HTR-8/SVneo (cell line): ENCODE results near the gene TMC7.
"Not testable (repeated sequence)": the region's sequence is repeated elsewhere in the genome, so short reads cannot be mapped to it uniquely, and the experiment has no call there.

Experiments
- DNase-seq: peaks from one replicate; pipeline ENCODE4 v3.0.0; 2011; ENCODE audit warnings: low spot score, mixed read lengths; ENCODE audit not compliant: insufficient read length
- FAIRE-seq: peaks from 2 replicates; lab custom pipeline; 2011; peaks lifted over from hg19 to GRCh38; lab: Jason Lieb, UNC

TMC7 gene

GRCh38 chr16:18975109-18975508 is 8.6 kb upstream of the TMC7 start:
- FAIRE-seq, result no peak

GRCh38 chr16:18979936-18980335 is 3.8 kb upstream of the TMC7 start:
- FAIRE-seq (no peak), DNase-seq (no peak)

More at GRCh38 chr16:18975109-18975508, 8.6 kb upstream of the TMC7 start:
- DNase-seq, result no peak

GRCh38 chr16:18984435-18985005 is 786 bp downstream of the TMC7 start:
- DNase-seq, result no peak
- FAIRE-seq, result no peak

DNA sequence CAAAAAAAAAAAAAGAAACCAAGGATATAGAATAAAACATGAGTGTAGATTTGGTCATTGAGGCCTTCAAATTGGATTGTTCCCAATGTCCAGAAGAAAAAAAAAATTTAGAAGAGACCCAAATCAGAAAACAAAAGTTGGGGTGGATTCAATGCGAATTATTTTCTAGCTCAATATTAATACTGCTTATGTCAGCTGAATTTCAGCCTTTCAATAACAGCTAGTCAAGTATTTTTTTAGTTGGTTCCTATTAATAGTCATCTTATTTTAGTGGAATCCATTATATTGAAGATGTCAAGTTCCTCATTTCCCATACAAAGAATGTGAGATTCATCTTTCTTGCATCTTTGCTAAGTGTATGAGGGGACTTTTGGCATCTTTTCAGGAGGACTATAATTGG is 1.5 kb downstream of the TMC7 start:
- FAIRE-seq, DNase-seq: not testable (repeated sequence)

- not testable (repeated sequence) for FAIRE-seq
These were observed 8.0 kb downstream of the TMC7 start for GRCh38 chr16:18991731-18992130.

DNA sequence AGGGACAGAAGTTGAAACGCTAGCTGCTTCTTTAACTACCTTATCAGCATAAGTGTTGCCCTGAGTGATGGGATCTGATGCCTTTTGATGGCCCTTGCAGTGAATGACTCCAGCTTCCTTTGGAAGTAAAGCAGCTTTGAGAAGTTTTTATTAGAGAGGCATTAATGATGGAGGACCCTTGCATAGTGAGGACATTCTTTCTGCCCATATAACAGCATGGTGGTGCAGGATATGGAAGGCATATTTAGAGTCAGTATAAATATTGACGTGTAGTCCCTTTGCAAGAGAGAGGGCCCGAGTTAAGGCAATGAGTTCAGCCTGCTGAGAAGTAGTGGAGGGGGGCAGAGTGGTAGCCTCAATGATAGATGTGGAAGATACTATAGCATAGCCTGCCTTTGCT is 9.8 kb downstream of the TMC7 start:
- DNase-seq, FAIRE-seq: not testable (repeated sequence)

More at GRCh38 chr16:18991731-18992130, 8.0 kb downstream of the TMC7 start:
- DNase-seq, result not testable (repeated sequence)

GRCh38 chr16:18994181-18994580 is 10.4 kb downstream of the TMC7 start:
- not testable (repeated sequence) for DNase-seq, FAIRE-seq

DNA sequence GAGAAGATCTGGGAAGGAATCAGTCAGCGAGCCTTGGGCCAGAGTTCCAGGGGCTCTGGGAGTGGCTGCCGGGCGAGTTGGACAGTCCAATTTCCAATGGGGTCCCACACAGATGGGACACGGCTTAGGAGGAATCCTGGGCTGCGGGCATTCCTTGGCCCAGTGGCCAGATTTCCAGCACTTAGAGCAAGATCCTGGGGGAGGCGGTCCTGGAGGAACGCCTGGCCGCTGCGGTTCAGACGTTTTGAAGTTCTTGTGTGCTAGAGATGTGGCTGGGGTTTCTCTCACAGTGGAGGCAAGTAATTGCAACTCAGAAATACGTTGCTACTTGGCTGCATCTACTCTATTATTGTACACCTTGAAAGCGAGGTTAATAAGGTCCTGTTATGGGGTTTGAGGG is 11.7 kb downstream of the TMC7 start:
- DNase-seq, FAIRE-seq: not testable (repeated sequence)

- not testable (repeated sequence) for FAIRE-seq, DNase-seq
These were observed 12.8 kb downstream of the TMC7 start for GRCh38 chr16:18996536-18996935.

GRCh38 chr16:18997001-18997400 is 13.3 kb downstream of the TMC7 start:
- not testable (repeated sequence) for FAIRE-seq, DNase-seq

- DNase-seq (no peak), FAIRE-seq (no peak)
These were observed 15.3 kb downstream of the TMC7 start for GRCh38 chr16:18999045-18999393.

- DNase-seq, result no peak
- no peak for FAIRE-seq
These were observed 18.1 kb downstream of the TMC7 start for GRCh38 chr16:19001788-19002187.

DNA sequence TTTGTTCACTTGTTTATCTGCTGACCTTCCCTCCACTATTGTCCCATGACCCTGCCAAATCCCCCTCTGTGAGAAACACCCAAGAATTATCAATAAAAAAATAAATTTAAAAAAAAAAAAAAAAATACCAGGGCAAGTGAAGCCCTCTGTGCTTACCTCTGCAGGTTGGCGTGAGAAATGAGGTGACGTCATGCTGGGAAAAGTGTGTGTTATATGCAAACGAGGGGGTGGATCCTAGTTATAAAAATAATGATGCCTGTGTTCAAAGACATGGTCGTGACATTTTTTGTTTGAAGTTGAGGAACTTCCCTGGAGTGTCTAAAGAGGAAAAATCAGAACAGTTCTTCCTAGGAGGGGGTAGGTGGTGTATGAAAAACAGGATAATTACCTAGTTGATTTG is 20.2 kb downstream of the TMC7 start:
- no peak for DNase-seq
- no peak for FAIRE-seq

DNA sequence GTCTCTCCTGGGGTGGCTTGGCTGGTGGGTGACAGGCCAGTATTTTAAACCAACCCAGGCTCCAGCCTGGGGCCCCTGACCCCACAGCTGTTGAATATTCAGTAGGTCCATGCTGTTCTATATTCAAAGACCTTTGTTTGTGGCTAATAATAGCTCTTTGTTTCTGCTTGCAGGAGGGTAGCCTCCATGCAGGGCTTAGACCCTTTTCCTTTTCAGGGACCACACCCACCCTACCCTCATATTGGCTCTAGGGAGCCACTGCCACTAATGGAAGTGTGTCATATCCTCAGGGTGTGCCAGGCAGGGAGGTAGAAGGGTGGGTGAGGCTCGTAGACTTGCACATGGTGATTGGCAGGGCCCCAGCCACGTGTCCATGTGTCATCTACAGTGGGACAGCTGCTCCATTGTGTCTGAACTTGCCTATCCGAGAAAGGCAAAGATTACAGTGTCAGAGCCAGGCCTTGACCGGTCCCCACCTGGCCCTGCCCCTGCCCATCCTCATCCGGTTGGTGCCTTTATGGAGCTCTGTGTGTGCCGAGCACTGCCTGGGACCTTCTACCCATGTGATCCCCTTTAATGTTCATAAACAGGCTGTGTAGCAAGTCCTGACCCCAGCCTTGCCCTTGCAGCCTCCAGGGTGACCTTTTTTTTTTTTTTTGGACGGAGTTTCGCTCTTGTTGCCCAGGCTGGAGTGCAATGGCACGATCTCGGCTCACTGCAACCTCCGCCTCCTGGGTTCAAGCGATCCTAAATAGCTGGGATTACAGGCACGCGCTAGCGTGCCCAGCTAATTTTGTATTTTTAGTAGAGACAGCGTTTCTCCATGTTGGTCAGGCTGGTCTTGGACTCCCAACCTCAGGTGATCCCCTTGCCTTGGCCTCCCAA is 22.1 kb downstream of the TMC7 start:
- DNase-seq (no peak), FAIRE-seq (no peak)

DNA sequence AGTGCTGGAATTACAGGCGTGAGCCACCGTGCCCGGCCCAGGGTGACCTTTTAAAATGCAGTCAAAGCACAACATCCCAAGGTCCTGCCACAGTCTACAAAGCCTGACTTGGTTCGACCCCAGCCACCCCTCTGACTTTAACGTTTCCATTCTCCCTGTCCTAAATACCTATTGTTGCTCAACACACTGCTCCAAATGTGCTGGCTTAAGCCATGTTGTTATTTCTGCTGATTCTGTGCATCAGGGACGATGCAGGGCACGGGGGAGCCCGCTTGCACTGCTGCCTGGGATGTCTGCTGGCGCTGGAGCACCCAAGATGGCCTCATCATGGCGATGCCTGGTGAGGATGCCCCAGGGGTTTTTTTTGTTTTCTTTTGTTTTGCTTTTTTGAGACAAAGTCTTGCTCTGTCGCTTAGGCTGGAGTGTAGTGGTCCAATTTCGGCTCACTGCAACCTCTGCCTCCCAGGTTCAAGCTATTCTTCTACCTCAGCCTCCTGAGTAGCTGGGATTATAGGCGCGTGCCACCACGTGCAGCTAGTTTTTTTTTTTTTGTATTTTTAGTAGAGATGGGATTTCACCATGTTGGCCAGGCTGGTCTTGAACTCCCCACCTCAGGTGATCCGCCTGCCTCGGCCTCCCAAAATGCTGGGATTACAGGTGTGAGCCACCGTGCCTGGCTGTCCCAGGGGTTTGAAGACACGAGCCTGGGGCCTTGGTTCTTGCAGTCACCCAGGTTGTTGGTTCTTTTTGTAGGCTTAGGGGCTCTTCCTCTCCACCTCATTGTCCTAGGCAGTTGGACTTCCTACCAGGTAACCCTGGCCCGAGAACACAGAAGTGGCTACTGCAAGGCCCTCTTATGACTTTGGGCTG is 22.9 kb downstream of the TMC7 start:
- no peak for DNase-seq
- no peak for FAIRE-seq

GRCh38 chr16:19008245-19009169 is 24.8 kb downstream of the TMC7 start:
- DNase-seq, result peak; percentile 28

DNA sequence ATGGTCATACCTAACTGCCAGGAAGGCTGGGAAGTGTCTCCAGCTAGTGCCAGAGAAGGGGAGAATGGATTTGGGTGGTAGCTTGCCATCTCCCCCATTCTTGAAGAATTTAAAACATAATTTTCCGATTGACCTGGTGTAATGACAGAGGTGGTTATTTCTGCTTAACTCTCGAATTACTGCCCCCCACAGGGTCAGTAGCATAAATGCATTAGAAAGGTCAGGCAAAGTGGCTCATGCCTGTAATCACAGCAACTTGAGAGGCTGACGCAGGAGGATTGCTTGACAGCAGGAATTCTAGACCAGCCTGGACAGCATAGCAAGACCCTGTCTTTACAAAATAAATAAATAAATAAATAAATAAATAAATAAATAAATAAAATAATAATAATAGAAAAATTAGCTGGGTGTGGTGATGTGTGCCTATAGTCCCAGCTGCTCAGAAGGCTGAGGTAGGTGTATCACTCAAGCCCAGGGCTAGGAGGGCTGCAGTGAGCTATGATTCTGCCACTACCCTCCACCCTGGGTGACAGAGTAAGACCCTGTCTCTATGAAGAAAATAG is 27.5 kb downstream of the TMC7 start:
- FAIRE-seq (no peak), DNase-seq (no peak)

More at GRCh38 chr16:19008245-19009169, 24.8 kb downstream of the TMC7 start:
- FAIRE-seq, result no peak

DNA sequence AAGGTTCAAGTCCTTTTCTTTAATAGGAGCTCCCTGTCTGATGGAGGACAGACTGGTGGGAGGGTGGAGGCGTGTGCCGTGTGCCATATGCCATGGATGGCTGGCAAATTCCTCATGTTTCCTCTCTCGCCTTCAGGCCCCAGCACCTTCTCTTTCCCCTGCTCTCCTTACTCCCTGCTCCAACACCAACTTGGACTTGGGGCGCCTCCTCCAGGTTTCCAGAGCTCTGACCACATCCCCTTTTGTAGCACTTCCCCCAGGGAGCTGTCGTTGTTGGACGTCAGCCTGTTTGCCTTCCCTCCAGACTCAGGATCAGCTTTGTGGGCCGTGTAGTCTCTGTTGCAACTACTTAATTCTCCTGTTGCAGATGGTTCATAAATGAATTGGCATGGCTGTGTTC is 30.7 kb downstream of the TMC7 start:
- DNase-seq (no peak), FAIRE-seq (no peak)

GRCh38 chr16:19017179-19017578 is 33.4 kb downstream of the TMC7 start:
- no peak for DNase-seq
- no peak for FAIRE-seq
